ENCODE measurements around the gene DISC1. TPM values are rescaled to one million over a fixed set of nuclear protein-coding genes. Genes with fewer than 3 reads are reported as not detected.

Gene DISC1
- total RNA-seq, 1 experiment from 2014 or later: 1.8 TPM

- CTCF ChIA-PET: no interaction called here
- no peak for ATAC-seq
These were observed 16.7 kb downstream of the DISC1 start for GRCh38 chr1:231643071-231643934.

More at GRCh38 chr1:231643071-231643934, 16.7 kb downstream of the DISC1 start:
- DNase-seq (ENCODE audit: low read depth, low spot score): no peak
- ChIA-PET POLR2A (no interaction called here), RAD21 (ENCODE audit: low non-redundant PET in 1 of 2, low total read pairs in 2 of 2, uncharacterized antibody in 2 of 2, unreplicated experiment in 2 of 2) (interaction anchor here in 1 of 2 experiments (0.7 kb wide), 1 partner anchor 340 kb away, joined by 4 read pairs; no protein-coding TSS in a partner anchor)
- Histone ChIP-seq H3K4me1 (ENCODE audit: control insufficient read depth in 1 of 2, insufficient read depth in 2 of 2, low read length in 2 of 2) (peaks cover 0 to 9% of the 10 kb centered on the region in 2 experiments; a peak in 3 of 4 replicates), H3K27me3 (ENCODE audit: insufficient read depth, low read length) (0 out of 2 replicates have a peak, but pooled peaks cover 3% of the 10 kb centered on the region), H3K9ac (ENCODE audit: low read length) (no peak overlapping the region), H2AFZ (ENCODE audit: low read depth, low read length, poor library complexity, severe bottlenecking) (no peak overlapping the region), H3K9me2 (ENCODE audit: insufficient read depth) (no peaks in the 10 kb centered on the region), H3K27ac (ENCODE audit: low read depth, low read length) (no peak overlapping the region), H3K79me2 (ENCODE audit: insufficient read depth, low read length) (no peaks in the 10 kb centered on the region), H3K9me3 (ENCODE audit: control insufficient read depth in 1 of 2, insufficient read depth in 1 of 2, low read depth in 1 of 2, low read length in 2 of 2) (no peaks in the 10 kb centered on the region), H3K4me3 (replicated peaks in 1 of 2; ENCODE audit: low read depth in 1 of 2, low read length in 2 of 2) (no peak overlapping the region), H4K20me1 (ENCODE audit: insufficient read depth) (no peaks in the 10 kb centered on the region), H3K4me2 (ENCODE audit: low read length) (no peak overlapping the region), H3K36me3 (ENCODE audit: control insufficient read depth in 1 of 2, insufficient read depth in 2 of 2, low read length in 2 of 2) (no peaks in the 10 kb centered on the region)
- intact Hi-C loops (cut with micrococcal nuclease): no loop called here
- TF ChIP-seq EGR1 (IDR thresholded peaks at IDR 0.05; ENCODE audit: low read depth): no peak
- no peak for TF ChIP-seq CBX3 (IDR thresholded peaks at IDR 0.05; ENCODE audit: low read depth)
- TF ChIP-seq JUND (IDR thresholded peaks at IDR 0.05): no peak
- no peak for TF ChIP-seq CEBPB (IDR thresholded peaks at IDR 0.05; ENCODE audit: low read depth)
- TF ChIP-seq CTCF (IDR thresholded peaks at IDR 0.05 in 2 of 3, conservative IDR thresholded peaks at IDR 0.05 in 1 of 3; ENCODE audit: borderline replicate concordance in 1 of 3, insufficient read depth in 1 of 3, low read depth in 2 of 3, low read length in 2 of 3): no peak
- no peak for TF ChIP-seq SRF (IDR thresholded peaks at IDR 0.05; ENCODE audit: low read depth)
- no peak for TF ChIP-seq YY1 (IDR thresholded peaks at IDR 0.05; ENCODE audit: extremely low read depth, insufficient replicate concordance, low read depth, low read length)
- no peak for TF ChIP-seq REST (IDR thresholded peaks at IDR 0.05; ENCODE audit: low read depth)
- no peak for TF ChIP-seq RAD21 (IDR thresholded peaks at IDR 0.05; ENCODE audit: low read depth)
- no peak for TF ChIP-seq MAX (IDR thresholded peaks at IDR 0.05)
- no peak for TF ChIP-seq SIN3A (IDR thresholded peaks at IDR 0.05; ENCODE audit: low read depth)
- TF ChIP-seq ATF3 (IDR thresholded peaks at IDR 0.05): no peak
- no peak for TF ChIP-seq ZFX (IDR thresholded peaks at IDR 0.05)
- TF ChIP-seq ZBTB33 (IDR thresholded peaks at IDR 0.05; ENCODE audit: extremely low read depth, insufficient replicate concordance, low read length): no peak
- no peak for TF ChIP-seq POLR2AphosphoS5 (IDR thresholded peaks at IDR 0.05; ENCODE audit: low read depth, low read length)
- TF ChIP-seq TCF7L2 (IDR thresholded peaks at IDR 0.05; ENCODE audit: borderline replicate concordance, extremely low read depth, insufficient read depth, insufficient read length): no peak
- no peak for TF ChIP-seq SP1 (IDR thresholded peaks at IDR 0.05; ENCODE audit: low read depth)
- TF ChIP-seq EZH2 (IDR thresholded peaks at IDR 0.05): no peak
- no peak for TF ChIP-seq ELF1 (IDR thresholded peaks at IDR 0.05; ENCODE audit: borderline replicate concordance, low read depth)
- no peak for TF ChIP-seq FOSL1 (IDR thresholded peaks at IDR 0.05; ENCODE audit: low read depth)
- no TSS peak for BruUV-seq (replicated peaks)
